HepG2 (cell line): ENCODE measurements around the gene PLCB4.

Experiments used
- CCAR2 ChIP-seq: fragments of 200-400 bp; formaldehyde crosslinking; optimal IDR thresholded peaks from 2 replicates; pipeline ENCODE3; 2018; ENCODE audit warnings: low read depth, mild to moderate bottlenecking, low read length, moderate library complexity
- KDM1A ChIP-seq: IDR thresholded peaks from 2 replicates; pipeline ENCODE4 v1.6.1; 2016; ENCODE audit warnings: missing compliant biosample characterization

DNA sequence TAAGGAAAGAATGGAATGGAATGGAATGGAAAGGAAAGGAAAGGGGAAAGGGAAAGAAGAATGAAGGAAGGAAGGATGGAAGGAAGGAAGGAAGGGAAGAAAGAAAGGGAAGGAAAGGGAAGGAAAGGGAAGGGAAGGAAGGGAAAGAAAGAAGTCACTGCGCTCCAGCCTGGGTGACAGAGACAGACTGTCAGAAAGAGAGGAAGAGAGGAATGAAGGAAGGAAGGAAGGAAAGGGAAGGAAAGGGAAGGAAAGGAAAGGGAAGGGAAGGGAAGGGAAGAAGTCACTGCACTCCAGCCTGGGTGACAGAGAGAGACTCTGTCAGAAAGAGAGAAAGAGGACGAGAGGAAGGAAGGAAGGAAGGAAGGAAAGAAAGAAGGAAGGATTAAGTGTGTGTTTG is 224.3 kb downstream of the PLCB4 start:
- TF ChIP-seq CCAR2 (no peak), KDM1A (CRISPR knock-in tag) (no peak)
